Measurements from ENCODE around the gene ARSB.
A peak's percentile ranks its signal among the peaks of the same experiment; 100 is the strongest.

ARSB gene

DNA sequence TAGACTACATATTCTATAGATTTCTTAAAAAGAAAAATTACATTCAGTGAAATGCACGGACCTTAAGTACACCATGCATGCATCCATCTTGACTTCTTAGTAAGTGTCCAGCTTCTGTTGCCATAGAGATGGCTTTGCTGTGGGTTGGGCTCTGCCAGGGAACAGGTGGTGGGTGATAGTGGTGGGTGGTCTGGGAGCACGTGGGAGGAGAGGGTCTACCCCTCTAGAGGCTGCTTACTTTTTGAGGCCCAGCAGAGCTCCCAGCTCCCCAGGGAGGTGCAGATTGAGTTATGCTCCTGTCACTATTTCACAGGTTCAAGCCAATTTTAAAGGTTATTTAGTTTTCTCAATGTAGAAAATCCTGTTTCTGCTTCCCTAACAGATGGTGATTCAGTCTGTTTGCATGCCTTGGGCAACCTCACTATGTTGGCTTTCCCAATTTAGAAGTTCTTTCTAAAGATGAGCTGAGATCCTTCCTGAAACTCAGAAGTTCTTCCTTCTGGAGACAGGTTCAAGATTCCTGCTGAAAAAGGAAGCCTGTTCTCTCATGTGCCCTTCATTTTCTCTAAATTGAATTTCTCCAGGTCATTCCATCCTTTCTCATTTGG, 229.2 kb downstream of the ARSB start:
- no peaks in the 10 kb centered on the region for H3K9me3 Mint-ChIP-seq
- no peaks in the 10 kb centered on the region for H3K36me3 Mint-ChIP-seq (ENCODE audit: low read depth)
- H3K4me1 Mint-ChIP-seq, result no peaks in the 10 kb centered on the region
- H3K4me3 Mint-ChIP-seq, result no peak overlapping the region
- TF ChIP-seq, protein P1, sequence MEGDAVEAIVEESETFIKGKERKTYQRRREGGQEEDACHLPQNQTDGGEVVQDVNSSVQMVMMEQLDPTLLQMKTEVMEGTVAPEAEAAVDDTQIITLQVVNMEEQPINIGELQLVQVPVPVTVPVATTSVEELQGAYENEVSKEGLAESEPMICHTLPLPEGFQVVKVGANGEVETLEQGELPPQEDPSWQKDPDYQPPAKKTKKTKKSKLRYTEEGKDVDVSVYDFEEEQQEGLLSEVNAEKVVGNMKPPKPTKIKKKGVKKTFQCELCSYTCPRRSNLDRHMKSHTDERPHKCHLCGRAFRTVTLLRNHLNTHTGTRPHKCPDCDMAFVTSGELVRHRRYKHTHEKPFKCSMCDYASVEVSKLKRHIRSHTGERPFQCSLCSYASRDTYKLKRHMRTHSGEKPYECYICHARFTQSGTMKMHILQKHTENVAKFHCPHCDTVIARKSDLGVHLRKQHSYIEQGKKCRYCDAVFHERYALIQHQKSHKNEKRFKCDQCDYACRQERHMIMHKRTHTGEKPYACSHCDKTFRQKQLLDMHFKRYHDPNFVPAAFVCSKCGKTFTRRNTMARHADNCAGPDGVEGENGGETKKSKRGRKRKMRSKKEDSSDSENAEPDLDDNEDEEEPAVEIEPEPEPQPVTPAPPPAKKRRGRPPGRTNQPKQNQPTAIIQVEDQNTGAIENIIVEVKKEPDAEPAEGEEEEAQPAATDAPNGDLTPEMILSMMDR (IDR thresholded peaks at IDR 0.05; ENCODE audit: unreplicated experiment in 3 of 3), result no peak
- no peak overlapping the region for H3K27ac Mint-ChIP-seq
- no peaks in the 10 kb centered on the region for H3K27me3 Mint-ChIP-seq (ENCODE audit: low read depth)

DNA sequence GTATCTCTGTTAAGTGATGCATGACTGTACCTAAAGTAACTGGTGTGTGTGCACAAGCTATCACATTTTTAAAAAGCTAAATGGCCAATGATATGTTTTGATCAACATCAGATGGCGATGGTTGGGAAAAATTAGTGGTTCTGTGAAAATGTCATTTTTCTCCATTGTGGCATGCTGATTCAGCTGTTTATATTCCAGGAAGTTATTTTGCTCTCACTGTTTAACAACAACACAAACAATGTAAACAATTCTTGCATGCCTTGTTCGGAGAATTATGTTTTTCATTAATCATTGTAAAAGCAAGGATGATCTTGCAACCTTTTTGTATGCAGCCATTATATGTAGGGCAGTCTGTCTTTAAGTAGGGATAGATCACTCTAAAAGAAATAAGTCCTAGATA, 230.5 kb downstream of the ARSB start:
- H3K9me3 Mint-ChIP-seq, result no peaks in the 10 kb centered on the region
- TF ChIP-seq, protein P1 (IDR thresholded peaks at IDR 0.05; ENCODE audit: unreplicated experiment in 3 of 3), result no peak
- no peak overlapping the region for H3K27ac Mint-ChIP-seq
- no peaks in the 10 kb centered on the region for H3K36me3 Mint-ChIP-seq (ENCODE audit: low read depth)
- H3K4me3 Mint-ChIP-seq, result no peak overlapping the region
- no peaks in the 10 kb centered on the region for H3K27me3 Mint-ChIP-seq (ENCODE audit: low read depth)
- peaks cover 6% of the 10 kb centered on the region for H3K4me1 Mint-ChIP-seq

DNA sequence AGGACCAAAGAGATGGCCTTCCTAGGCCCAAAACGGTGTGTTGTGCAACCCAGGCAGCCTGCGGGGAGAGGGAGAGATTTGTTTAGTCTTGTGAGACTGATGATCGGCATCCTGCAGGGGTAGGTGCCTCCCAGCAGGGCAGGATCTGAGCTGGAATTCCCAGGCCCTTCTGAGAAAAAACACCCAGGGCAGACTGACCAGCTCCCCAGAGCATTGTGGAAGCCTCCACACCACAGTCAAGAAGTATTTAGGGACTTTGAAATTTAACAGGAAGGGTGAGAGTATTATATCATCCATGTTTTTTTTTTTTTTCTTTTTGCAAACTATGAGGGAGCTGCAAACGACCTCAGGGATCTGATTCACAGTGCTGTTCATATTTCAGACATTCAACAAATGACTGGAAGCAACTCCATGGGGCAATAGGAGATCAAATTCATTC, 232.0 kb downstream of the ARSB start:
- H3K4me3 Mint-ChIP-seq, result no peak overlapping the region
- TF ChIP-seq, protein P1 (IDR thresholded peaks at IDR 0.05; ENCODE audit: unreplicated experiment in 3 of 3), result no peak
- no peaks in the 10 kb centered on the region for H3K27me3 Mint-ChIP-seq (ENCODE audit: low read depth)
- H3K36me3 Mint-ChIP-seq (ENCODE audit: low read depth), result no peaks in the 10 kb centered on the region
- no peak overlapping the region for H3K27ac Mint-ChIP-seq
- H3K4me1 Mint-ChIP-seq, result peaks cover 6% of the 10 kb centered on the region
- no peaks in the 10 kb centered on the region for H3K9me3 Mint-ChIP-seq

DNA sequence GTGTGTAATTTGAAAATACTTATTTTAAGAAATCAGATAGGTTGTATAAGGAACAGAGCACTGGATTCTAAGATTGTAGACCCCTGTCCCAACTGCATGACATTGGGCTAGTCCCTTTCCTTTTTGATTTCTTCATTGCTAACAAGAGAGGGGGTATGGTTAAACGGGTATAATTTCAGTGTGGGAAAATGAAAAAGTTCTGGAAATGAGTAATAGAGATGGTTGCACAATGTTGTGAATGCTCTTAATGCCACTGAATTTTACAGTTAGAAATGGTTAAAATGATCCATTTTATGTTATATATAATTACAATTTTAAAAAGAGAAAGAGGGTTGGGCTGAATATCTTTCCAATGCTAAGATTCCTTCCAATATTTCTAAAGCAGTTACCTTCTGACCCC, 233.2 kb downstream of the ARSB start:
- TF ChIP-seq, protein P1 (IDR thresholded peaks at IDR 0.05; ENCODE audit: unreplicated experiment in 3 of 3), result no peak
- Mint-ChIP-seq H3K4me3 (no peak overlapping the region), H3K27me3 (ENCODE audit: low read depth) (no peaks in the 10 kb centered on the region), H3K27ac (no peak overlapping the region), H3K4me1 (peaks cover 16% of the 10 kb centered on the region), H3K36me3 (ENCODE audit: low read depth) (no peaks in the 10 kb centered on the region), H3K9me3 (no peaks in the 10 kb centered on the region)

DNA sequence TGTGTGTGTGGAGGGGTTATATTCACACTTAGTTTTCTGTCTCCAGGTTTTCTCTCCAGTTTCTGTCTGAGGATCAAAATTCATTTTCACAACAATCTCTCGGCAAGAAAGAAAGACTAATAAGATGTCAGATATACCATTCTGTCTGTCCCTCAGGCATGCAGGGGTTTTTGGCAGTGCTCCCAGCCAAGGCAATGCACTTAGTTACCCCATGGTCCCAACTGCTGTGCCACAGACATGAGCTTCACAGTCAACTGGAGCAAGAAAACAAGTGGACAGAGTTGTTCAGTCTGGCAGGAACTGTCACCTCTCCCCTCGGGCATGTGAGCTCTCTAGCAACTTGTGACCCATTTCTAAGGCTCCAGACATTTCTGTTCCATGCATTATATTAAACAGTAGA, 234.8 kb downstream of the ARSB start:
- H3K27ac Mint-ChIP-seq, result peak overlapping the region in 2 of 3 experiments; percentile 1 to 13
- peaks cover 31% of the 10 kb centered on the region for H3K4me1 Mint-ChIP-seq
- no peaks in the 10 kb centered on the region for H3K27me3 Mint-ChIP-seq (ENCODE audit: low read depth)
- TF ChIP-seq, protein P1 (IDR thresholded peaks at IDR 0.05; ENCODE audit: unreplicated experiment in 3 of 3), result no peak
- no peak overlapping the region for H3K4me3 Mint-ChIP-seq
- no peaks in the 10 kb centered on the region for H3K36me3 Mint-ChIP-seq (ENCODE audit: low read depth)
- H3K9me3 Mint-ChIP-seq, result no peaks in the 10 kb centered on the region

DNA sequence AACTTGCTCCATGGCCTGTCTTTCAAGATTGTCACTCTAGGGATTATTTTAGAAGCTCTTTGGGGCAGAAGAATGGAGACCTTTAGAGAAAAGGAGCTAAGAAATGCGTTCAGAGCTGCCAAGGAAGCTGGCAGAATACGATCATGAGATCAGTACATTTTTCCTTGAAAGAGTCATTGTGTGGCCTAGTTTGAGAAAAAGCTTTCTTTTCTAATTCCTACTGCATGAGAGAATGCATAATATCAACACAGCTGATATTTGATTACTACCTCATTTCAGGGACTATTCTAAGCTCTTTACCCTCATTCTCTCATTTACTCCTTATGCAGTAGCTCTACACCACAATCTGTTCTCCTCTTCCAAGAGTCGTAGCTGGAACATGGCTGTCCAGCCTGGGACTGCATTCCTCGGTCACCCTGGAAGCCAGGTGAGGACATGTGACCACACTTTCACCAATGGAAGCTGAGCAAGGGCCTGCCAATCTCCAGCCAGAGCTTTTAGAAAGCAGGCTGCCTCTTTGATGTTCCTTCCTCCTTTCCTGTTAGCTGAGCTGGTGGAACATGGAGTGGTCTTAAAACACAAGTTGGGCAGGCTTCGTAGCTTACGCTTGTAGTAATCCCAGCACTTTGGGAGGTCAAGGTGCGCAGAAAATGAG, 237.3 kb downstream of the ARSB start:
- Mint-ChIP-seq H3K27ac (peak overlapping the region in 2 of 3 experiments; percentile 49 to 83), H3K4me3 (no peak overlapping the region), H3K36me3 (ENCODE audit: low read depth) (no peaks in the 10 kb centered on the region), H3K27me3 (ENCODE audit: low read depth) (no peaks in the 10 kb centered on the region), H3K4me1 (peaks cover 43% of the 10 kb centered on the region), H3K9me3 (no peaks in the 10 kb centered on the region)
- TF ChIP-seq, protein P1 (IDR thresholded peaks at IDR 0.05; ENCODE audit: unreplicated experiment in 3 of 3), result no peak
